ENCODE data around the gene ARSB. TPM values are rescaled to one million over a fixed set of nuclear protein-coding genes. Genes with fewer than 3 reads are reported as not detected.
"Not testable (repeated sequence)": the region's sequence is repeated elsewhere in the genome, so short reads cannot be mapped to it uniquely, and the experiment has no call there.

Gene ARSB
- total and polyA plus RNA-seq, 2 experiments from 2014 or later, result 16.0 to 25.5 TPM

GRCh38 chr5:78985725-78986223 lies 664 bp upstream of the ARSB start:
- Histone ChIP-seq H3K27ac (peak overlapping the region; percentile 95), H3K36me3 (no peaks in the 10 kb centered on the region), H3K4me3 (peak overlapping the region; percentile 84), H3K4me1 (ENCODE audit: low read depth) (peaks cover 11% of the 10 kb centered on the region), H3K9me3 (ENCODE audit: low read depth) (no peaks in the 10 kb centered on the region), H3K27me3 (no peaks in the 10 kb centered on the region)
- peak; percentile 35 to 38 for DNase-seq (ENCODE audit: low read depth in 1 of 2, low spot score in 1 of 2)
- TF ChIP-seq CTCF (IDR thresholded peaks at IDR 0.05; ENCODE audit: low read depth, low read length), result no peak

- Histone ChIP-seq H3K4me3 (peak overlapping the region; percentile 84), H3K9me3 (ENCODE audit: low read depth) (no peaks in the 10 kb centered on the region), H3K27me3 (no peaks in the 10 kb centered on the region), H3K4me1 (ENCODE audit: low read depth) (peaks cover 11% of the 10 kb centered on the region), H3K27ac (peak overlapping the region; percentile 95), H3K36me3 (no peaks in the 10 kb centered on the region)
- peak; percentile 35 for TF ChIP-seq CTCF (IDR thresholded peaks at IDR 0.05; ENCODE audit: low read depth, low read length)
- peak; percentile 88 to 94 for DNase-seq (ENCODE audit: low read depth in 1 of 2, low spot score in 1 of 2)
These were observed 533 bp downstream of the ARSB start for GRCh38 chr5:78984439-78985115.

- no peaks in the 10 kb centered on the region for H3K9me3 ChIP-seq (ENCODE audit: low read depth)
- H3K4me3 ChIP-seq, result peak overlapping the region; percentile 84
- no peak for TF ChIP-seq CTCF (IDR thresholded peaks at IDR 0.05; ENCODE audit: low read depth, low read length)
- DNase-seq (ENCODE audit: low read depth in 1 of 2, low spot score in 1 of 2), result peak in 1 of 2 donors; percentile 18
- no peaks in the 10 kb centered on the region for H3K36me3 ChIP-seq
- H3K27ac ChIP-seq, result peak overlapping the region; percentile 95
- no peaks in the 10 kb centered on the region for H3K27me3 ChIP-seq
- peaks cover 11% of the 10 kb centered on the region for H3K4me1 ChIP-seq (ENCODE audit: low read depth)
These were observed 1.3 kb downstream of the ARSB start for GRCh38 chr5:78983601-78984438.

GRCh38 chr5:78983194-78983593 lies 1.9 kb downstream of the ARSB start:
- not testable (repeated sequence) for H3K4me3 ChIP-seq; DNase-seq (ENCODE audit: low read depth in 1 of 2, low spot score in 1 of 2); H3K27me3 ChIP-seq; H3K36me3 ChIP-seq; H3K9me3 ChIP-seq (ENCODE audit: low read depth)
- H3K27ac ChIP-seq, result peak overlapping the region; percentile 95
- peaks cover 11% of the 10 kb centered on the region for H3K4me1 ChIP-seq (ENCODE audit: low read depth)

- Histone ChIP-seq H3K4me3 (no peak overlapping the region), H3K36me3 (no peaks in the 10 kb centered on the region), H3K9me3 (ENCODE audit: low read depth) (no peaks in the 10 kb centered on the region), H3K27me3 (no peaks in the 10 kb centered on the region), H3K4me1 (ENCODE audit: low read depth) (peaks cover 7% of the 10 kb centered on the region), H3K27ac (no peak overlapping the region)
- TF ChIP-seq CTCF (IDR thresholded peaks at IDR 0.05; ENCODE audit: low read depth, low read length), result no peak
- no peak for DNase-seq (ENCODE audit: low read depth in 1 of 2, low spot score in 1 of 2)
These were observed 5.2 kb downstream of the ARSB start for GRCh38 chr5:78979909-78980308.
